GM23338 (cell line): ENCODE measurements around the gene KHSRP.

Experiments
- EZH2 ChIP-seq: fragments of 200-600 bp; sonication (generic); IDR thresholded peaks from one replicate; pipeline ENCODE4 v1.8.0; 2017; ENCODE audit warnings: antibody characterized with exemption, mild to moderate bottlenecking, low read depth; ENCODE audit not compliant: unreplicated experiment
- TF ChIP-seq, protein P1 (sequence below), 2 experiments: fragments of 200-600 bp in 1 of 2; sonication (generic) in 1 of 2; conservative IDR thresholded peaks; 2 replicates each; pipeline versions ENCODE4 v1.5.1 to v1.6.1; 2016 to 2017; ENCODE audit warnings: antibody characterized with exemption in 2 of 2, low read depth in 2 of 2, mild to moderate bottlenecking in 2 of 2, moderate library complexity in 1 of 2

DNA sequence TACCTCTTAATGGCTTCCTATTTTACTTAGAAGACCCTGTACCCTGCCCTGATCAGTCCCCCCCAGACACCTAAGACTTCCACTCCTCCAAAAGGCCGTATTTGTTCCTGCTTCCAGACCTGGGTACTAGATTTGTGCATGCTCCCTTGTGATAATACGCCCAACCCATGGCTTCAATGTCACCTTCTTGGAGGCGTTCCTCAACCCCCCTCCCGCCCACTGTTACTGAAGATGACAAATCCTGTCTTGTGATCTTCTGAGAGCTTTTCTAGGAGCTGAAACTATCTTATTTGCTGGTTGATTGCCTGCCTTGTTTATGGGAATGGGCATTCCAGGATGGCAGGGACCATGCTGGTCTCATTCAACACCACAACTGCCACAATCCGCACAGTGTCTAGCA lies 25.6 kb upstream of the KHSRP start:
- TF ChIP-seq, protein P1, sequence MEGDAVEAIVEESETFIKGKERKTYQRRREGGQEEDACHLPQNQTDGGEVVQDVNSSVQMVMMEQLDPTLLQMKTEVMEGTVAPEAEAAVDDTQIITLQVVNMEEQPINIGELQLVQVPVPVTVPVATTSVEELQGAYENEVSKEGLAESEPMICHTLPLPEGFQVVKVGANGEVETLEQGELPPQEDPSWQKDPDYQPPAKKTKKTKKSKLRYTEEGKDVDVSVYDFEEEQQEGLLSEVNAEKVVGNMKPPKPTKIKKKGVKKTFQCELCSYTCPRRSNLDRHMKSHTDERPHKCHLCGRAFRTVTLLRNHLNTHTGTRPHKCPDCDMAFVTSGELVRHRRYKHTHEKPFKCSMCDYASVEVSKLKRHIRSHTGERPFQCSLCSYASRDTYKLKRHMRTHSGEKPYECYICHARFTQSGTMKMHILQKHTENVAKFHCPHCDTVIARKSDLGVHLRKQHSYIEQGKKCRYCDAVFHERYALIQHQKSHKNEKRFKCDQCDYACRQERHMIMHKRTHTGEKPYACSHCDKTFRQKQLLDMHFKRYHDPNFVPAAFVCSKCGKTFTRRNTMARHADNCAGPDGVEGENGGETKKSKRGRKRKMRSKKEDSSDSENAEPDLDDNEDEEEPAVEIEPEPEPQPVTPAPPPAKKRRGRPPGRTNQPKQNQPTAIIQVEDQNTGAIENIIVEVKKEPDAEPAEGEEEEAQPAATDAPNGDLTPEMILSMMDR (conservative IDR thresholded peaks at IDR 0.05; ENCODE audit: low read depth in 2 of 2) = no peak
- TF ChIP-seq EZH2 = no peak
